ENCODE results near the gene ANKRD52.

DNA sequence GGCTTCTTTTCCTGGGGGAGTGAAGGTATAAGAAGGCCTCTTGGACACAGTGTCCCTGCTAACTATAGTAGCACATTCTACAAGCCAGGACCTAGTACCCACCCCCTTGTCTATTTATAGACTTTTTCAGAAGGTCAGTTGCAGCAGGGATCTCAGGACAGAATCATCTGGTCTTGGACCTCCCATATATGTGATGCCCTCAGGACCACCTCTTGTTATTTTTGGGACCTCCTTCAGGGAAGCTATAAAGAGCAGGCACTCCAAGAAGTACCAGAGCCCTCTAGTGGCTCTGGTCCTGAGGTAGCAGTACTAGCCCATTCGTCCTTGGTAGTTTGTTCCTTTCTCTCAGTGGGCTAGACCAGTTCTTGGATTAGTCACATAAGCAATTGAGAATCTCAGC is 12.8 kb upstream of the ANKRD52 start:
- TF ChIP-seq, protein P1, sequence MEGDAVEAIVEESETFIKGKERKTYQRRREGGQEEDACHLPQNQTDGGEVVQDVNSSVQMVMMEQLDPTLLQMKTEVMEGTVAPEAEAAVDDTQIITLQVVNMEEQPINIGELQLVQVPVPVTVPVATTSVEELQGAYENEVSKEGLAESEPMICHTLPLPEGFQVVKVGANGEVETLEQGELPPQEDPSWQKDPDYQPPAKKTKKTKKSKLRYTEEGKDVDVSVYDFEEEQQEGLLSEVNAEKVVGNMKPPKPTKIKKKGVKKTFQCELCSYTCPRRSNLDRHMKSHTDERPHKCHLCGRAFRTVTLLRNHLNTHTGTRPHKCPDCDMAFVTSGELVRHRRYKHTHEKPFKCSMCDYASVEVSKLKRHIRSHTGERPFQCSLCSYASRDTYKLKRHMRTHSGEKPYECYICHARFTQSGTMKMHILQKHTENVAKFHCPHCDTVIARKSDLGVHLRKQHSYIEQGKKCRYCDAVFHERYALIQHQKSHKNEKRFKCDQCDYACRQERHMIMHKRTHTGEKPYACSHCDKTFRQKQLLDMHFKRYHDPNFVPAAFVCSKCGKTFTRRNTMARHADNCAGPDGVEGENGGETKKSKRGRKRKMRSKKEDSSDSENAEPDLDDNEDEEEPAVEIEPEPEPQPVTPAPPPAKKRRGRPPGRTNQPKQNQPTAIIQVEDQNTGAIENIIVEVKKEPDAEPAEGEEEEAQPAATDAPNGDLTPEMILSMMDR (IDR thresholded peaks at IDR 0.05; ENCODE audit: borderline replicate concordance, extremely low read depth, low read length, poor library complexity, severe bottlenecking): peak; percentile 50
- no peak for TF ChIP-seq EZH2 (IDR thresholded peaks at IDR 0.05; ENCODE audit: borderline replicate concordance, low read depth, low read length, severe bottlenecking)

All from DND-41 (cell line).